Activated CD4-positive, alpha-beta memory T cell treated with anti-CD3 and anti-CD28 coated beads for 36 hours (primary cell): ENCODE results near the gene ACTR3. TPM values are rescaled to one million over a fixed set of nuclear protein-coding genes. Genes with fewer than 3 reads are reported as not detected.

Experiments
- CTCF ChIA-PET: fragments of 350-600 bp; sonication (Branson Sonifier 250); formaldehyde crosslinking; loops from one replicate; lab custom pipeline; 2021; ENCODE audit warnings: antibody characterized with exemption, inconsistent platforms; lab: Charles Lee
- POLR2A ChIA-PET: fragments of 350-600 bp; sonication (Branson Sonifier 250); formaldehyde crosslinking; loops from one replicate; lab custom pipeline; 2021; ENCODE audit warnings: antibody characterized with exemption; lab: Charles Lee
- DNase-seq: peaks from one replicate; pipeline ENCODE4 v3.0.0-alpha.2; 2020
- H3K27ac Mint-ChIP-seq: one replicate; pipeline ENCODE4 v1.8.0; 2021; ENCODE audit warnings: mixed read lengths
- H3K27me3 Mint-ChIP-seq: one replicate; pipeline ENCODE4 v1.8.0; 2021; ENCODE audit warnings: mixed read lengths
- H3K36me3 Mint-ChIP-seq: one replicate; pipeline ENCODE4 v1.8.0; 2021; ENCODE audit warnings: mixed read lengths
- H3K4me1 Mint-ChIP-seq: one replicate; pipeline ENCODE4 v1.8.0; 2021; ENCODE audit warnings: low read depth, mixed read lengths
- H3K4me3 Mint-ChIP-seq: one replicate; pipeline ENCODE4 v1.8.0; 2021; ENCODE audit warnings: mild to moderate bottlenecking, mixed read lengths
- H3K9me3 Mint-ChIP-seq: one replicate; pipeline ENCODE4 v1.8.0; 2021; ENCODE audit warnings: mixed read lengths
- intact Hi-C: fragments of 100-400 bp; cut with micrococcal nuclease; formaldehyde crosslinking; loops from one replicate; pipeline ENCODE4 v1.15.1; 2023
- total RNA-seq, 2 experiments: library from RNA; stranded (reverse); gene quantifications; one replicate each; pipeline ENCODE4 v1.2.3, GENCODE V29; 2021

ACTR3 gene
- total RNA-seq, 2 experiments from 2014 or later = 653 to 668 TPM

DNA sequence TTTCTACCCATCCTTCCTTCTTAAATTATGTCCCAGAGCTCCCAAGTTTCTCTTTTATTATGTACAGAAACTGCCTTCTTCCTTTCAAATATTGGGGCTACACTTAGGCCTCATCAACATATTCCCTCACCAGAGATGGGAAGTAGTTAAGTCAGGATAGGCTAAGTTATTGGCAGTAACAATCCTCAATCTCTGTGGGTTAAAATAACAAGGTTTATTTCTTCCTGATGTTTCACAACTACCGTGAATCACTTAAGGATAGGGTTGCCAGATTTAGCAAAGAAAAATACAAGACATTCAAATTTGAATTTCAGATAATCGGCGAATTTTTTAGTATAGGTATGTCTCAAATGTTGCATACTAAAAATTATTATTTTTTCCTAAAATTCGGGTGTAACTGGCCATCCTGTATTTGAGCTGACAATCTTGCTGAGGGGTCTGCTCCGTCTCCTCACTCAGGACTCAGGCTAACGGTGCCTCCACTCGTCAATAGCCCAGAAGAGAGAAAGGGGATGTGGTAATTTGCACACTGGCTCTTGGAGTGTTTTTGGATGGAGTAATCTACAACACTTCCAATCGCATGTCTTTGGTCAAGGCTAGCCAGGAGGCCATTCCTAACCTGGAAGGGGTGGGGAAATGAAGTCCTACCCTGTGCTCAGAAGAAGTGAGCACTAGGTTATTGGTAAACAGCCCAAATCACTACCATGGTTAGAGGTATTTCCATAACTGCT lies 91.7 kb downstream of the ACTR3 start:
- Mint-ChIP-seq H3K36me3 (peaks cover 24% of the 10 kb centered on the region), H3K4me3 (no peak overlapping the region), H3K9me3 (peaks cover 5% of the 10 kb centered on the region), H3K4me1 (peaks cover 4% of the 10 kb centered on the region), H3K27me3 (no peaks in the 10 kb centered on the region), H3K27ac (no peak overlapping the region)
- intact Hi-C loops = no loop called here
- ChIA-PET CTCF (no interaction called here), POLR2A (no interaction called here)
- no peak for DNase-seq

- intact Hi-C loops = no loop called here
- no peak for DNase-seq
- H3K27me3 Mint-ChIP-seq = no peaks in the 10 kb centered on the region
- H3K9me3 Mint-ChIP-seq = no peaks in the 10 kb centered on the region
- H3K4me3 Mint-ChIP-seq = no peak overlapping the region
- H3K27ac Mint-ChIP-seq = no peak overlapping the region
- peaks cover 17% of the 10 kb centered on the region for H3K36me3 Mint-ChIP-seq
- CTCF ChIA-PET = interaction anchor here (0.8 kb wide), 1 partner anchor 229 kb away, joined by 4 read pairs; no protein-coding TSS in a partner anchor
- POLR2A ChIA-PET = no interaction called here
- no peaks in the 10 kb centered on the region for H3K4me1 Mint-ChIP-seq
Observed at GRCh38 chr2:113985554-113986397, 95.9 kb downstream of the ACTR3 start.

DNA sequence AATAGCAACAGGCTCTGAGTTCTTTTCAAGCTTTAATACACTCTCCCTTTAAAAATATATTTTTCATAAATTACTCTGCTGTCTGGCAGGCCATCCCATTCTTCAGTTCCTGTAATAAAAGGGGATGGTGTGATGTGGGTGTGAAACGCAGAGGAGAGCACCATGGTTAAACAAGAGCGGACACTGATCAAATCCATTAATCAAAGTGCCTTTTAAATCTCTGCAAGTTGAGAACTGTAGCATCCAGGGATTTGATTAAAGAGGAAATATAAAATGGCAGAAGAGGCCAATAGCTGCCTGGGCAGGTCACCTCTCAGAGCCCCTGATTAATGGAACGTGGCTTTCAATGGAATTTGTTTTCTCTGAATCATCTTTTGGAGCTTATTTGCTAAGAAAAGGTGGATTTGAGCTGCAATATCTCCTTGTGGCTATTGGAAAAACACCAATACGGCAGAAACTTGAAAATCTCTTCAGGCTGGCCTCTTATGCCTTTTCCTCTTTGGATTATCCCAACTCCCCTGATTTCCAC lies 96.9 kb downstream of the ACTR3 start:
- H3K27ac Mint-ChIP-seq = no peak overlapping the region
- H3K36me3 Mint-ChIP-seq = peaks cover 15% of the 10 kb centered on the region
- DNase-seq = no peak
- ChIA-PET CTCF (interaction anchor here (0.8 kb wide), 1 partner anchor 230 kb away, joined by 4 read pairs; no protein-coding TSS in a partner anchor), POLR2A (no interaction called here)
- H3K27me3 Mint-ChIP-seq = no peaks in the 10 kb centered on the region
- intact Hi-C loops = no loop called here
- H3K4me1 Mint-ChIP-seq = no peaks in the 10 kb centered on the region
- no peaks in the 10 kb centered on the region for H3K9me3 Mint-ChIP-seq
- H3K4me3 Mint-ChIP-seq = no peak overlapping the region

- Mint-ChIP-seq H3K4me3 (no peak overlapping the region), H3K9me3 (no peaks in the 10 kb centered on the region), H3K27ac (no peak overlapping the region), H3K27me3 (no peaks in the 10 kb centered on the region), H3K36me3 (peaks cover 4% of the 10 kb centered on the region), H3K4me1 (no peaks in the 10 kb centered on the region)
- ChIA-PET POLR2A (no interaction called here), CTCF (no interaction called here)
- intact Hi-C loops = no loop called here
- no peak for DNase-seq
Observed at GRCh38 chr2:113992090-113992489, 102.2 kb downstream of the ACTR3 start.

- POLR2A ChIA-PET = no interaction called here
- intact Hi-C loops = no loop called here
- Mint-ChIP-seq H3K27ac (no peak overlapping the region), H3K4me1 (no peaks in the 10 kb centered on the region), H3K9me3 (no peaks in the 10 kb centered on the region), H3K36me3 (peaks cover 6% of the 10 kb centered on the region), H3K4me3 (no peak overlapping the region), H3K27me3 (no peaks in the 10 kb centered on the region)
- no peak for DNase-seq
- CTCF ChIA-PET = no interaction called here
Observed at GRCh38 chr2:113996671-113997594, 107.0 kb downstream of the ACTR3 start.

DNA sequence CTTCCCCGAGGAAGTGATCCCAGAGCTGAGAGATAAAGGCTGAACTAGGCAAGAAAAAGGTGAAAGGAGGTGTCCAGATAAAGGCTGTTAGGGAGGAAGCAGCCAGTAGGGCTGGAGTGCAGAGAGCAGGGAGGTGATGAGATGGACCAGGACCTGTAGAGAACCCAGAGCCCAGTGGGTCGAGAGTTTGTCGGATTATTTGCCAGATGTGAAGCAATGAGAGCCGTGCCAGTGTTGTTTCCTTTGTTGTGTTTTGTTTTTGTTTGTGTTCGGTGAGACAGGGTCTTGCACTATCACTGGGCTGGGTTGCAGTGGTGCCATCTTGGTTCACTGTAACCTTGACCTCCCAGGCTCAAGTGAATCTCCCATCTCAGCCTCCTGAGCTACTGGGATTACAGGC lies 111.3 kb downstream of the ACTR3 start:
- no peaks in the 10 kb centered on the region for H3K27me3 Mint-ChIP-seq
- CTCF ChIA-PET = no interaction called here

GRCh38 chr2:114001937-114002336 lies 112.0 kb downstream of the ACTR3 start:
- H3K9me3 Mint-ChIP-seq = peaks cover 2% of the 10 kb centered on the region
- no peak overlapping the region for H3K27ac Mint-ChIP-seq
- H3K27me3 Mint-ChIP-seq = no peaks in the 10 kb centered on the region
- ChIA-PET POLR2A (no interaction called here), CTCF (no interaction called here)
- intact Hi-C loops = no loop called here
- H3K36me3 Mint-ChIP-seq = peaks cover 11% of the 10 kb centered on the region
- H3K4me3 Mint-ChIP-seq = no peak overlapping the region
- no peaks in the 10 kb centered on the region for H3K4me1 Mint-ChIP-seq
- DNase-seq = no peak

More for the DNA sequence above, 111.3 kb downstream of the ACTR3 start:
- Mint-ChIP-seq H3K9me3 (peaks cover 2% of the 10 kb centered on the region), H3K4me1 (no peaks in the 10 kb centered on the region), H3K27ac (no peak overlapping the region), H3K4me3 (no peak overlapping the region), H3K36me3 (peaks cover 11% of the 10 kb centered on the region)
- intact Hi-C loops = no loop called here
- POLR2A ChIA-PET = no interaction called here
- DNase-seq = no peak

GRCh38 chr2:114005110-114005783 lies 115.4 kb downstream of the ACTR3 start:
- no peaks in the 10 kb centered on the region for H3K4me1 Mint-ChIP-seq
- H3K9me3 Mint-ChIP-seq = peaks cover 2% of the 10 kb centered on the region
- no peak for DNase-seq
- POLR2A ChIA-PET = no interaction called here
- CTCF ChIA-PET = no interaction called here
- H3K27ac Mint-ChIP-seq = no peak overlapping the region
- H3K36me3 Mint-ChIP-seq = peaks cover 9% of the 10 kb centered on the region
- no peak overlapping the region for H3K4me3 Mint-ChIP-seq
- H3K27me3 Mint-ChIP-seq = no peaks in the 10 kb centered on the region
- intact Hi-C loops = no loop called here

DNA sequence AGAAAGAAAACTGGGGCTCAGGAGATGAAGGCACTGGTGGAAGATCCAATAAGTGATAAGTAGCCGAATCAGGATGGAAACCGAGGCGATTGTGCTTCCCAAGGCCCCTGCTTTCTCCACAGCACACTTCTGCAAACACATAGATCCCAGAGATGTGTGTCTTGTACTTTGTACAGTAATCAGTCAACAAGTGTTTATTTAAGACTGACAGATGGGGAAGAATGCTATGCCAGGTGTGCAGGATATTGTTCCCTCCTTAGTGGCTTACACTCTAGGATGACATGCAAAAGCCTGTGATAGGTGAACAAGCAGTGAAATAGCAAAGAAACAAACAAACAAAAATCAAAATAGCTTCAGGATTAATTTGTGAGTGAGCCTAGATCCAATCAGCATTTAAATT lies 116.6 kb downstream of the ACTR3 start:
- POLR2A ChIA-PET = no interaction called here
- Mint-ChIP-seq H3K4me3 (no peak overlapping the region), H3K36me3 (peaks cover 9% of the 10 kb centered on the region), H3K27me3 (no peaks in the 10 kb centered on the region), H3K4me1 (no peaks in the 10 kb centered on the region), H3K9me3 (peaks cover 2% of the 10 kb centered on the region), H3K27ac (no peak overlapping the region)
- intact Hi-C loops = no loop called here
- DNase-seq = no peak
- CTCF ChIA-PET = no interaction called here

- no peak overlapping the region for H3K27ac Mint-ChIP-seq
- H3K4me1 Mint-ChIP-seq = no peaks in the 10 kb centered on the region
- ChIA-PET CTCF (no interaction called here), POLR2A (no interaction called here)
- peaks cover 4% of the 10 kb centered on the region for H3K27me3 Mint-ChIP-seq
- peaks cover 2% of the 10 kb centered on the region for H3K9me3 Mint-ChIP-seq
- H3K36me3 Mint-ChIP-seq = peaks cover 9% of the 10 kb centered on the region
- DNase-seq = no peak
- no peak overlapping the region for H3K4me3 Mint-ChIP-seq
- intact Hi-C loops = no loop called here
Observed at GRCh38 chr2:114007436-114007835, 117.5 kb downstream of the ACTR3 start.

GRCh38 chr2:114008720-114009119 lies 118.8 kb downstream of the ACTR3 start:
- CTCF ChIA-PET = no interaction called here
- intact Hi-C loops = no loop called here
- no peak overlapping the region for H3K27ac Mint-ChIP-seq
- H3K36me3 Mint-ChIP-seq = peaks cover 9% of the 10 kb centered on the region
- DNase-seq = no peak
- H3K4me1 Mint-ChIP-seq = no peaks in the 10 kb centered on the region
- H3K9me3 Mint-ChIP-seq = peaks cover 2% of the 10 kb centered on the region
- peaks cover 7% of the 10 kb centered on the region for H3K27me3 Mint-ChIP-seq
- H3K4me3 Mint-ChIP-seq = no peak overlapping the region
- POLR2A ChIA-PET = no interaction called here
